ENCODE results near the gene TCF4. TPM values are rescaled to one million over a fixed set of nuclear protein-coding genes. Genes with fewer than 3 reads are reported as not detected.
A peak's percentile ranks its signal among the peaks of the same experiment; 100 is the strongest.

TCF4 gene
- total and polyA plus RNA-seq, 7 donors: 8.6 to 68.9 (median 36.8) TPM

DNA sequence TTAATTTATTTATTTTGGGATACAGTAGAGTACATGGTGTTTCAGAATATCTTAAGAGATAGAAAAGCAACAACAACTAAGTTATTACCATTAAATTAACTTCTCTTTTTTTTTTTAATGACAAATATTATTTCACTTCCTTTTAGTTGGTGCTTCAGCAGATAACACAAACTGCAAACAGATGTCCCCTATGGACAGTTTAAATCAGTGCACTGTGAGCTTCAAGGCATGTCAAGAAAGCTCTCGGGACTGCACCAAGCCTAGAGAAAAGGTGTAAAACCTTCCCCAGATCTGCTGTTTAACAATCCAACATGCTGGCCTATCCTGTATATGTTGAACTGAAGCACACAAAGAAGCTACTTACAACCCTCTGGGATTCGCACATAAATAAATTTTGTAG, 122.7 kb downstream of the TCF4 start:
- no peak overlapping the region for H3K27ac ChIP-seq
- WGBS, 3 donors: 75 to 87% (median 78%) methylated on average over 2 of the region's 2 CpGs

DNA sequence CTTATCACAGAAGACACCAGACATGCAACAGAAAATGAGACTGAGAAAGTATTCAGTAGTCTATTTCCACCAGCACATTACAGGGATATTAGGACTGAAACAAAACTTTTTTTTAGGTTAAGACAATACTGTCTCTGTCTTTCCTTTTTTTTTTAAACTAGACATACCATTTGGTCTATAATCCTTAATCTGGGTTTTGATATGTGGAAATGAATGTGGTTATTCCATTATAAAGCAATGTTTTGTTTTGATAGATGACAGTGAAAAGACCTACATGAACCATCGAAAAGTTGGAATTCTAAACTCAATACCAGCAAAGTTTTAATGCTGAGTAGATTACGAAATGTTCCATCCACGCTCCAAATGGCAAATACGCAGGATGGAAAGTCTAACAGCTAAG, 123.4 kb downstream of the TCF4 start:
- Histone ChIP-seq H3K4me1 (peaks cover 45% of the 10 kb centered on the region), H3K9me3 (no peaks in the 10 kb centered on the region), H3K4me3 (no peak overlapping the region), H3K27me3 (ENCODE audit: insufficient read depth in 3 of 3, low read length in 2 of 3) (no peaks in the 10 kb centered on the region), H3K27ac (peak overlapping the region; percentile 38), H3K36me3 (ENCODE audit: insufficient read depth in 1 of 2, low read depth in 1 of 2) (peaks cover 0 to 13% of the 10 kb centered on the region in 2 donors)
- intact Hi-C loops (cut with DNase I): no loop called here
- WGBS, 3 donors: 43 to 73% (median 57%) methylated on average over 4 of the region's 4 CpGs
- ATAC-seq: no peak
- TF ChIP-seq, protein P1, sequence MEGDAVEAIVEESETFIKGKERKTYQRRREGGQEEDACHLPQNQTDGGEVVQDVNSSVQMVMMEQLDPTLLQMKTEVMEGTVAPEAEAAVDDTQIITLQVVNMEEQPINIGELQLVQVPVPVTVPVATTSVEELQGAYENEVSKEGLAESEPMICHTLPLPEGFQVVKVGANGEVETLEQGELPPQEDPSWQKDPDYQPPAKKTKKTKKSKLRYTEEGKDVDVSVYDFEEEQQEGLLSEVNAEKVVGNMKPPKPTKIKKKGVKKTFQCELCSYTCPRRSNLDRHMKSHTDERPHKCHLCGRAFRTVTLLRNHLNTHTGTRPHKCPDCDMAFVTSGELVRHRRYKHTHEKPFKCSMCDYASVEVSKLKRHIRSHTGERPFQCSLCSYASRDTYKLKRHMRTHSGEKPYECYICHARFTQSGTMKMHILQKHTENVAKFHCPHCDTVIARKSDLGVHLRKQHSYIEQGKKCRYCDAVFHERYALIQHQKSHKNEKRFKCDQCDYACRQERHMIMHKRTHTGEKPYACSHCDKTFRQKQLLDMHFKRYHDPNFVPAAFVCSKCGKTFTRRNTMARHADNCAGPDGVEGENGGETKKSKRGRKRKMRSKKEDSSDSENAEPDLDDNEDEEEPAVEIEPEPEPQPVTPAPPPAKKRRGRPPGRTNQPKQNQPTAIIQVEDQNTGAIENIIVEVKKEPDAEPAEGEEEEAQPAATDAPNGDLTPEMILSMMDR (IDR thresholded peaks at IDR 0.05): no peak
- no peak for DNase-seq

More for the DNA sequence above, 122.7 kb downstream of the TCF4 start:
- peaks cover 0 to 6% of the 10 kb centered on the region in 2 donors for H3K36me3 ChIP-seq (ENCODE audit: insufficient read depth in 1 of 2, low read depth in 1 of 2)
- DNase-seq (no peak), ATAC-seq (no peak)
- intact Hi-C loops (cut with DNase I): loop anchor here in 1 of 2 donors (5.0 kb wide), 1 partner anchor 38 kb away; no protein-coding TSS in a partner anchor
- H3K4me3 ChIP-seq: no peak overlapping the region
- TF ChIP-seq, protein P1 (IDR thresholded peaks at IDR 0.05): no peak
- no peaks in the 10 kb centered on the region for H3K27me3 ChIP-seq (ENCODE audit: insufficient read depth in 3 of 3, low read length in 2 of 3)
- H3K9me3 ChIP-seq: no peaks in the 10 kb centered on the region
- peaks cover 39% of the 10 kb centered on the region for H3K4me1 ChIP-seq

DNA sequence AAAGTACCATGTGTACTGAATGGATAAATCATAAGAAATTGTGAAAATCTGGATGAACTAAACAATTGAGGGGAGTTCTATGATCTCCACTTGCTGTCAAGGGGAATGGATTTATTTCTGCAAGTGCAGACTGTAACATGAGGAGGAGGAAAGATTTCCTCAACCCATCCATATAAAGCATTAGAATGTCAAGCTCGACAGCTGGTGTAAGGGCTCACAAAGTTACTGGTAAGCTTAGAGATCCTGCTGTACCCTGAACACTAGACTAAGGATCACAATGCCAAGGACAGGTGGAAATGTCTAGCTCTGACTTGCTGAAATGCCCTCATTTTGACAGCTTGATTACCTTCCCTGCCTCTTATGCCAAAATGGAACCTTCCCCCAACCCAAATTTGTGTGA, 125.3 kb downstream of the TCF4 start:
- ATAC-seq: peak; percentile 95 to 98 (median 98)
- Histone ChIP-seq H3K4me3 (no peak overlapping the region), H3K36me3 (ENCODE audit: insufficient read depth in 1 of 2, low read depth in 1 of 2) (peaks cover 0 to 13% of the 10 kb centered on the region in 2 donors), H3K27me3 (ENCODE audit: insufficient read depth in 3 of 3, low read length in 2 of 3) (no peaks in the 10 kb centered on the region), H3K4me1 (peaks cover 45% of the 10 kb centered on the region), H3K9me3 (no peaks in the 10 kb centered on the region), H3K27ac (peak overlapping the region; percentile 82)
- DNase-seq: no peak
- TF ChIP-seq, protein P1 (IDR thresholded peaks at IDR 0.05): no peak
- intact Hi-C loops (cut with DNase I): no loop called here
- 13 to 29% (median 23%) methylated on average over 1 of the region's 1 CpG for WGBS, 3 donors

DNA sequence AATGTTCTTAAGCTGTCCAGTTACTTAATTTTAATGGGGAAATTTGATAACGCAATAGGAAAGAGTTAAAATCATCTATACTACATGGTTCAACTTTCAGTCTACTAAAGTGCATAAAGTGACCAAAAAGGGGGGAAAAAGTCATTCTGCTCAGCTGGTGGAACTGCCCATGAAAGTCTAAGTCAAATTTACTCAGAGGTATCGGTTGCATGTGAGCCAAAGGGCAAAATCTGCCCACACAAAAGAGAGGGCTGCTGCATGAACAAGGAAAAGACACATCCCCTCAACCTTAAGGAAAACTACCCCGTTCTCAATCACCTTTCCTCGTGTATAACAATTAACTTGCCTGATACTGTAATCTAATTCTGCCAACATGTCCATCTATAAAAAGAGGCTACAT, 126.1 kb downstream of the TCF4 start:
- ATAC-seq: peak in 2 of 4 donors; percentile 5 to 11
- Histone ChIP-seq H3K4me3 (no peak overlapping the region), H3K4me1 (peaks cover 45% of the 10 kb centered on the region), H3K27me3 (ENCODE audit: insufficient read depth in 3 of 3, low read length in 2 of 3) (no peaks in the 10 kb centered on the region), H3K27ac (peak overlapping the region; percentile 82), H3K9me3 (no peaks in the 10 kb centered on the region), H3K36me3 (ENCODE audit: insufficient read depth in 1 of 2, low read depth in 1 of 2) (peaks cover 0 to 13% of the 10 kb centered on the region in 2 donors)
- TF ChIP-seq, protein P1 (IDR thresholded peaks at IDR 0.05): no peak
- intact Hi-C loops (cut with DNase I): no loop called here
- WGBS, 3 donors: 50 to 70% (median 51%) methylated on average over 4 of the region's 4 CpGs
- no peak for DNase-seq

All from psoas muscle (tissue), 8 donors.